Activated T-cell treated with anti-CD3 and anti-CD28 coated beads for 48 hours (primary cell): ENCODE measurements around the gene CHTF18.
"Not testable (repeated sequence)": the region's sequence is repeated elsewhere in the genome, so short reads cannot be mapped to it uniquely, and the experiment has no call there.

Experiments
- DNase-seq: peaks from one replicate; pipeline ENCODE4 v3.0.0-alpha.2; 2020; ENCODE audit warnings: low read depth

Gene CHTF18

DNA sequence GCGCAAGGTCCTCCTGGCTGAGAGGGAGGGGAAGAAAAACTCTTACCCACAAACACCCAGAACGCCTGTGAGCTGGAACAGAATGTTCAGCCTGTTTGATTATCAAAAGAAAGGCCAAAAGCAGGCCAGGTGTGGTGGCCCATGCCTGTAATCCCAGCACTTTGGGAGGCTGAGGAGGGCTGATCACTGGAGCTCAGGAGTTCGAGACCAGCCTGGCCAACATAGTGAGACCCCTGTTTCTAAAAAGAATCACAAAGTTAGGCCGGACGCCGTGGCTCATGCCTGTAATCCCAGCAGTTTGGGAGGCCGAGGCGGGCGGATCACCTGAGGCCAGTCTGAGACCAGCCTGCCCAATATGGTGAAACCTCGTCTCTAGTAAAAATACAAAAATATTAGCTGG, 12.1 kb upstream of the CHTF18 start:
- DNase-seq: not testable (repeated sequence)

DNA sequence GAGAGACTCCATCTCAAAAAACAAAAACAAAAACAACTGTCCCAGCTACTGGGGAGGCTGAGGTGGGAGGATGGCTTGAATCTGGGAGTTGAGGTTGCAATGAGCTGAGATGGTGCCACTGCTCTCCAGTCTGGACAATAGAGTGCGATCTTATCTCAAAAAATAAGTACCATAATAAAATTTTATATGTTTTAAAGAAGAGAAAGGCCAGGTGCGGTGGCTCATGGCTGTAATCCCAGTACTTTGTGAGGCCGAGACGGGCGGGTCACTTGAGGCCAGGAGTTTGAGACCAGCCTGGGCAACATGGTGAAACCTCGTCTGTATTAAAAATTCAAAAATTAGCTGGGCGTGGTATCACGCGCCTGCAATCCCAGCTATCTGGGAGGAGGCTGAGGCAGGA, 11.6 kb upstream of the CHTF18 start:
- DNase-seq: no peak

DNA sequence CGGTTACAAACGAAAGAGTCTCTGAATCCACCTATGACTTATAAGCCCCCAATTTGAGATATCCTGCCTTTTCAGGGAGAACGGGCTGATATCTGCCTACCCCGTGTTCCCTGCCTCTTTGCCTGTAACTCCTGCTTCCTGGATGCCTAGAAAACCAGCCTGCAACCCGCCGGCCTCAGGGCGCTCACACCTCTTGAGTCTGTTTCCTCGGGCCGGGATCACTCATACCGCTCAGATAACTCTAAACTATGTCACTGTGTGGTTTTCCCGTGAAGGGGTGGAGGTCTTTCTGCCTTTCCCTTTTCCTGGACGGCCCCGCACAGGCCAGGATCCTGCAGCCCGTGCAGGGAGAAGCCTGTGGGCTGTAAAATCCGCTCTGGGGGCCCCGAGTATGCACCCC, 10.6 kb upstream of the CHTF18 start:
- no peak for DNase-seq

DNA sequence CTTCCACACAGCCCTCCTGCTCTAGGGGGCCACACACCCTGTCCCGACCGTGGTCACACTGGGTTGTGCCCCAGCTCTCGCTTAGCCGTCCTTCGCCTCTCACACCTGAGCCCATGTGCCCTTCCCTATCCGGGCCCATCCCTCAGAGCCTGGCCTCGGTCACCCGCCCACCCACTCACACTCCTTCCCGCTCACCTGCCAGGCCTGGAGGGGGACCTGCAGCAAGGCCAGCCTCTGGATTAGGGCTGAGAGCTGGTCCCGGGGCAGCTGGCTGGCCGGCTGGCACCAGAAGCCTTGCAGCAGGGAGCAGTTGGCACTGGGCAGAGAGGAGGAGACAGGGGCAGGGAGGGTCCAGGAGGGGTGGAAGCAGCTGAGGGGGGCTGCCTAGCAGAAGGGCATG, 10.0 kb upstream of the CHTF18 start:
- DNase-seq: no peak

DNA sequence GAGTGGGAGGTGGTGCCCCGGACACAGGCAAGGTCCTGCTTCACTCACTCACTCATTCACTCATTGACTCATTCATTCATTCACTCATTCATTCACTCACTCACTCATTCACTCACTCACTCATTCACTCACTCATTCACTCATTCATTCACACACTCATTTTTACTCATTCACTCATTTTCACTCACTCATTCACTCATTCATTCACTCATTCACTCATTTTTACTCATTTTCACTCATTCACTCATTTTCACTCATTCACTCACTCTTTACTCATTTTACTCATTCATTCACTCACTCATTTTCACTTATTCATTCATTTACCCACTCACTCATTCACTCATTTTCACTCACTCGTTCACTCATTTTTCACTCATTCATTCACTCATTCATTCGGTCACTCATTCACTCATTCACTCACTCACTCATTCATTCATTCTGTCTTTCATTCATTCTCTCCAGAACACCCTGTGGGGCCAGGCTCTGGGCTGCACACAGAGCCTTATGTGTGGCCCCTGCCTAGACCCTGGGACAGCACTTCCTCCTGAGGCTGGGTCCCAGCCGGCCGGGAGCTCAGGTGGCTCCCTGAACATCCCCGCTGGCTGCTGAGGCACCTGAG, 9.4 kb upstream of the CHTF18 start:
- no peak for DNase-seq

DNA sequence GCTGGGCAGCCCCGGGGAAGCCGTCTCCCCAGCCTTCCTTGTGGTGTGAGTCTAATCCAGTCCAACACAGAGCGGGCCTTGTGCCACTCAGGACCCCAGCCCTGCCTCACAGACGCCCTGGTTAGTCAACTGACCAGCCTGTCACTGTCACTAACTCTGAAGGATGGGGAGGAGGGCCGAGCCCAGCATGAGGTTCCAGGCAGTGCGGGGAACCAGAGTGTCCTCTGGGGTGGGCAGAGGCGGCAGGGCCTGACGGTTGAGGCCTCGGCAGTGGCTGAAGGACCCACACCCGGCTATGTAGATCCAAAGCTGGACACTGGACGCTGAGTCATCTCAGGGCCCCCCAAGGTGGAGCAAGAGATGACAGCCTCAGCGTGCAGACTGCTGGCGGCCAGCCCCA, 8.9 kb upstream of the CHTF18 start:
- no peak for DNase-seq

DNA sequence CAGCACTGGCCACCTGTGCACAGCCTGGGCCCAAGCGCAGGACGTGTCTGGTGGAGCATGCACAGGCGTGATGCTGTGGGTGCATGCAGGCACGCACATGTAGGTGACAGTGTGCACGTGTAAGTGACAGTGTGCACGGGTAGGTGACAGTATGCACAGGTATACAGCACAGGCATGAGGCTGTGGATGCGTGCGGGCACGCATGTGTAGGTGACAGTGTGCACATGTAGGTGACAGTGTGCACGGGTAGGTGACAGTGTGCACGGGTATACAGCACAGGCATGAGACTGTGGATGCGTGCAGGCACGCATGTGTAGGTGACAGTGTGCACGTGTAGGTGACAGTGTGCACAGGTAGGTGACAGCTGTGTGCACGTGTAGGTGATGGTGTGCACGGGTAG, 8.1 kb upstream of the CHTF18 start:
- DNase-seq: no peak

DNA sequence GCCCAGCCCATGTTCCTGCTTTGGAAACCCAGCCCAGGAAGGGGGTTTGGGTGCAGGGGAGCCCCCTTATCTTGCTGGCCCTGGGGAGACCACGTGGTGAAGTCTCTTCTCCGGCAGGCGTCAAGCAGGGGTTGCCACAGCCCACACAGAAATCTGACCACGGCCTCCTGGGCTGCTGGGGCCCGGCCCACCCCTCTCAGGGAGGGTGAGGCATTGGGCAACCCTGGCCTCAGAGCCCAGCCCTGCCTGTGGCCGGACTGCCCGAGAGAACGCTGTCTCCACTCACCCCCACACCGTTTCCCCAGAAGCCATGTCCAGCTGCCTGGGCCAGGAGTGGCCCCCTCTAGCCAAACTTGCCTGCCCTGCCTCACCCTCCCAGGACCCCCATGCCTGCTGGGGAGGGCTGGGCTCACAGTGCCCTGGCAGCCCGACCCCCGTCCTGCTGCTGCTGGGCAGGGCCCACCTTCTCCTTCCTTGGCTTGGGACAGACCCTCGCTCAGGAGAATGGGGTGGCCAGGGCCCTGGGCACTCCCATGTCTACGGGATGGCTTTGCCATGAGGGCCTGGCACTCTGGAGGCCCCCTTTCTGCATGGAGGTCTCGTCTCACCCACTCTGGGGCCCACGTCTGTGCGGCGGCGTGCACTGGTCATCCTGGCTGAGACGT, 6.9 kb upstream of the CHTF18 start:
- DNase-seq: no peak

DNA sequence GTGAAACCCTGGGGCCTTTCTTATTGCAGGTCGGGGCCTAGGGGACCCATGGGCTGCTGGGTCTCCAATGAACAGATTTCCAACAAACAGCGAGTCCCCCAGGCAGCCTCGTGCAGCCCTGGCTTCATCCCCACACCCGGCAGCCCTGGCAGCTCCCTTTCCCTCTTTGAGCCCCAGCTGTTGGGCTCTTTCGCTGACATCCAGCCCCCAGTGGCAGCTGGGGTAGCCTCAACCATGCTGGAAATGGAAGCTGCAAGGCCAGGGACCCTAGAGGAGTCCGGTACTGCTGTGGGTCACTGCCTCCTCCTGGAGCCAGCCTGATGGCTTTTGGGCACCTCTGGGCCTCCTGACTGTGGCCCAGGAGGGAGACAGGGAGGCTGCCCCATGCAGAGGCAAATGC, 6.2 kb upstream of the CHTF18 start:
- DNase-seq: no peak

DNA sequence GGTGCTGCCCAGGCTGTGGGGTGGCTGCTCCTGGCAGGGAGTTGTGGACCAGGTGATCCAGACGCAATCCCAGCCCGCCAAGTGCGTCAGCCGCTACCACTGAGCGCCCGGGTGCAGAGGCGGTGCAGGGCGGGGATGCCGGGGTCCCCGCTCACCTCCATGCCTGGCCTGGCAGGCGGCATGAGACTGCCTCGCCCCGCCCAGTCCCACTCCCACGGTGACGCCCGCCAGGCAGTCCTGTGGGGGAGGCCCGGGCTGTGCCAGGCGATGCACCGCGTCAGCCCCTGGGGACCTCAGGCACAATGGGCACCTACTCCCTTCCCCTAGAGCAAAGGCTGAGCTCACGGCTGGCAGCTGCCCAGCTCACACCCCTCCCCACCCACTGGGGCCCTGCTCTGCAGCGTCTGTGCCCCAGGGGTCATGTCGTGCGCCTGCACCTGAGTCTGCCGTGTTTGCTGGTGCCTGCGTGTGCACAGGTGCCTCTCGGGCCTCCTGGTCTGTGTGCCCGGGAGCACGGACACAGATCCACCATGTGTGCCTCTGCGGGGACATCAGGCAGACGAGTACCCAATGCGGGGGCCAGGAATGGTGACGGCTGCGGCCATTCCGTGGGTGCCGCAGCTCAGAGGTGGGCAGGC, 5.5 kb upstream of the CHTF18 start:
- DNase-seq: no peak

DNA sequence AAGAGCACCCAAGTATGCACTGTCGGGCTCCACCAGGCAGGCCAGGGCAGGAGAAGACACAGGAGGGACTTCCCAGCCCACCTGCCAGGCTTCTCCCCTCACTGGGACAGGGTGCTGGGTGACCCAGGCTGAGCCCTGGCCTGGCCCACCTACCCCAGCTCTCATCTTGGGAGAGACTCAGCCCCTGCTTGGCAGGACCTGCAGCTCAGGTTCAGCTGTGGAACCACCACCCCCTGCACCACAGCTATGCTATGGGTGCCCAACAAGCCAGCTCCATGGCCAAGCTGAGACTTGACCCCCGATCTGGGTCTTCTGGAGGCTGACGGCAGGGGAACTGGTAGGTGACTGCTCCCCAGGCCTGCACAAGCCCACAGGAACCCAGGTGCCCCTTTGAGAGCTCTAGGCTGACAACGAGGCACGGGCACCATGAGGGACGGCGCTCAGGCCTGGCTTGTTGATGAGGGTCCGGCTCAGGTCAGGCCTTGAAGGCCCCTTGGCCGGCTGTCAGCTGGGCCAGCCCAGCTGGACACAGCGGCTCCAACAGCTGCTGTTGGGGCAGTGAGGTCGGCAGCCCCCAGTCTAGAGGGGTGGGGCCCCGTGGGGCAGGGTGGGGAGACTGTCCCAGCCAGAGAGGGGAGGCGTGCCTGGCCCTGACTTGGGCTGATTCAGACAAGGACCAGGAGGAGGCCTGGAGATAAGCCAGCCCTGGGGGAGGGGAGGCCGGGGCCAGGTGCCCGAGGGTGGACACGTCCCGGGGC, 4.8 kb upstream of the CHTF18 start:
- no peak for DNase-seq

DNA sequence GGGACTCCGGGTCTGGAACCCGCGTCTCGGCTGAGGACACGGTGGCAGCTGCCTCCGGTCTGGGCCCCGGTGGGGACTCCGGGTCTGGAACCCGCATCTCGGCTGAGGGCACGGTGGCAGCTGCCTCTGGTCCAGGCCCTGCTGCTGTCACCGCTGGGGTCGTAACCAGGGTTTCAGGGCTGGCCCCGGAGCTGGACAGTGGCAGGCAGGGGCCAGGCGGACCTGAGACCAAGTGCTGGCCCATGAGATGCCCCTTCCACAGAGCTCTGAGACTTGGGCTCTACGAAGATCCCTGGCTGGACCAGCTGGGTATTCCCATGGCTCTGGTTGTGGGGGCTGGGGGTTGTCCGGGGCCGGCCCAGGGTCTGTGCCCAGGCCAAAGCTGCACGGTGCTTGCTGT, 4.0 kb upstream of the CHTF18 start:
- DNase-seq: no peak

DNA sequence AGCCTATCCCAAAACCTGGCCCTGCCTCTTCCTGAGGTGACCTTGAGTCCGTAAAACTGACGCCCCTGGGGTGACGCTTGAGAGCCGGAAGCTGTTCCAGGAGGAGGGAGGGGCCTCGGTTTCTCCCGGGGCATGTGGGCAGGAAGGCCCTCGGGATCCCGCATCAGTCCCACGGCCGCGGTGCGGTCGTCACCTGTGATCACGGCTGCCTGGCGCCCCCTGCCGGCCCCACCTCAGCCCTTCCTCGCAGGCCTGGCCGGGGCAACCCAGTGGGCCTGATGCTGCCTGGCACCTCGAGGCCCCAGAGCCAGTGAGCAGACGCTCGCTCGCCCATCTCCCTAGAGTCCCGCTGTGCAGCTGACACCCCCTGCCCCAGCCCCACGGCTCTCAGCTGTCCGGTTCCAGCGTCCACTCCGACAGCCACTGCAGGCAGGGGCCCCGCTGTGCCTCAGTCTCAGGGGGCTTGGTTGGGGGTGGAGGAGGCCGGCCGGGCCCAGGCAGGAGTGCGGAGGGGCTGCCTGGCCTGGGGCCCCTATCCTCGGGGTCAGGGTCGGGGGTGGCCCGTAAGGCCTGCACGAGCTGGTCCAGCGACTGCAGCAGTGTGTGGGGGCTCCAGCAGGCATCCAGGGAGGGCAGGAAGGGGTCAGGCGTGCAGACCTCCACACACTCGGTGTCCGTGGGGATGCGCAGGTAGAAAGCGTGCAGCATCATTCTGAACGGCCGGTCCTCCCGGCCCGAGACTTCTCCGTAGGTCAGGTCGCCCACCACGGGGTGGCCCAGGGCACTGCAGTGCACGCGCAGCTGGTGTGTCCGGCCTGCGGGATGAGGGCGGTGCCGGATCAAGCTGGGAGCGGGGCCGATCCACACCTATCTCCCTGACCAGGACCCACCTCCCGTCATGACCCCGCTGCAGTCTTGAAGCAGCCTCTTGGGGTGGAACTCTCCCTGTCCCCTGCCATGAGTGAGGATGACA, 2.6 kb upstream of the CHTF18 start:
- DNase-seq: peak; percentile 76

DNA sequence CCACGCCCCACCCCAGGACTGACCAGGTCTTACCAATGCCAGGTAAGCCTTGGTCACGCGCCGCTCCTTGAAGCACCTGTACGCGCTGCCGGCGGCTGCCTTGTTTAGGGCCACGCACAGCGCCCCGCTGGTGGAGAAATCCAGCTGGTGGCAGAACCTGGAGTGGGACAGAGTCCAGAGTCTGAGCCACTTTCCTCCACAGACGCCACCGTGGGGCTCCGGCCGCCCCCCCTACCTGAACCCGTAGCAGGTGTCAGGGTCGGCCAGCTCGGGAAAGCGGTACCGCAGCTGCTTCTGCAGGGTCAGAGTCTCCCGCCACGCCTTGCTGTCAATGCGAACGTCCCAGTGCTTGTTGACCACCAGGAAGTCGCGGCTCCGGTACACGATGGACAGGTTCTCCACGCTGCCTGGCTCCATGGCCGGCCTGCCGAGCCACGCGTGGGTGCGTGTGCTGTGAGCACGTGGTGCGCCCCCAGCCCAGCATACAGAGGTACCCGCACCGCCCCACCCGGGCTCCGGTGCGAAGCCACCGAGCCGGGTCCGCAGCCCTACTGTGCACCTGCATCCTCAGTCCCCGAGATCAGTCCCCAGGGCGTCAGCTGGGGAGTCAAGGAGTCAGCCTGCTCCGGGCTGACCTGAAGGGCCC, 976 bp upstream of the CHTF18 start:
- DNase-seq: no peak

DNA sequence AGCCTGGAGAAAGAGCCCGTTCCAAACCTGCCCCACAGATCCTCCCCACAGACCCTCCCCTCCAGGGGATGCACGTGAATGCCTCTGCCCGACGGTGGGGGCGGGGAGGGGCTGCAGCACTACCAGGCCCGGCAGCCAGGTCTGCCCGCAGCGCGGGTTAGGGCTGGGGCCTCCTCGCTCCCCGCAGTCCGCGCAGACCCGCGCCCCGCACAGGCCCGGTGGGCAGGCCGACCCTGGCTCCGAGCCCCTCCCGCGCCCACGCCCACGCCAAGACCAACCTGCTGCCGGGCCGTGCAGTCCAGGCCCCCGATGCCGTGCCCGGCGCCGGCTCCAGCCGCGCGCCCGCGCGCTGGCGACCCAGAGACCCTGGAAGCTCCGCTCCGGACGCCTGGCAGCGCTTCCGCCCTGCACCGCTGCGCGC, 432 bp upstream of the CHTF18 start, which contains the start of gene RPUSD1:
Gene RPUSD1 (minus strand): TSS at position 404 of the 421 bp plus-strand sequence. CDS start 644 bp downstream, outside the sequence.
- no peak for DNase-seq

DNA sequence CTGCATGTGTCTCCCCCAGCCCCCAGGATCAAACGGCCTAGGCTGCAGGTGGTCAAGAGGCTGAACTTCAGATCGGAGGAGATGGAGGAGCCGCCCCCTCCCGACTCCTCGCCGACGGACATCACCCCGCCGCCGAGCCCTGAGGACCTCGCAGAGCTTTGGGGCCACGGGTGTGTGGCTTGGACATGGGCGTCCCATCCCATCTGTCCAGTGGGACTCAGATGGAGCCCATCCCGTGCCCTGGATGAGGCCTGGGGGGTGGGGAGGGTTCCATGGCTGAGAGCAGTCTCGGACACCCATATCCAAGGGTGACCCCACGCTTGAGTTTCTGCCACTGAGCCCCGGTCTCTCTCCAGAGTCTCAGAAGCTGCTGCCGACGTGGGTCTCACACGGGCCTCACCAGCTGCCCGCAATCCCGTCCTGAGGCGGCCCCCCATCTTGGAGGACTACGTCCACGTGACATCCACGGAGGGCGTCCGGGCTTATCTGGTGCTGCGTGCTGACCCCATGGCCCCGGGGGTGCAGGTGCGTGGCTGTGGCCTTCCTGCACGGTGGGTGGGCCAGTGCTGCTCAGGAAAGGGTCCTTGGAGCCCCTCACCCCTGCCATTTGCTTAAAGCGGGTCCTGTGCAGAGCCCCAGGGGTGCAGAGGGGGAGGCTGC, 901 bp downstream of the CHTF18 start:
- no peak for DNase-seq

DNA sequence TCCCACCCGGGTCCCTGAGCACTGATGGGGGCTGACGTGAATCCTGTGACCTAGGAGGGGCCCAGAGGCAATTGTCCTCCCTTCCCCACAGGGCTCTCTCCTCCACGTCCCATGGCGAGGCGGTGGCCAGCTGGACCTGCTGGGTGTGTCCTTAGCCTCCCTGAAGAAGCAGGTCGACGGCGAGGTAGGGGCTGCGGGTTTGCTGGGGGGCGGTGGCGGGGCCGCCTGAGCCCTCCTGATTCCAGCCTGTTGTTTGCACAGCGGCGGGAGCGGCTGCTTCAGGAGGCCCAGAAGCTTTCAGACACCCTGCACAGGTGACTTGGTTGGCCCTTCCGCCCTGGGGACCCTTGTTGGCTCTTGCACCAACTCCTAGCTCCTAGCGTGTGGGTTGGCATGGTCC, 1.7 kb downstream of the CHTF18 start:
- DNase-seq: no peak

DNA sequence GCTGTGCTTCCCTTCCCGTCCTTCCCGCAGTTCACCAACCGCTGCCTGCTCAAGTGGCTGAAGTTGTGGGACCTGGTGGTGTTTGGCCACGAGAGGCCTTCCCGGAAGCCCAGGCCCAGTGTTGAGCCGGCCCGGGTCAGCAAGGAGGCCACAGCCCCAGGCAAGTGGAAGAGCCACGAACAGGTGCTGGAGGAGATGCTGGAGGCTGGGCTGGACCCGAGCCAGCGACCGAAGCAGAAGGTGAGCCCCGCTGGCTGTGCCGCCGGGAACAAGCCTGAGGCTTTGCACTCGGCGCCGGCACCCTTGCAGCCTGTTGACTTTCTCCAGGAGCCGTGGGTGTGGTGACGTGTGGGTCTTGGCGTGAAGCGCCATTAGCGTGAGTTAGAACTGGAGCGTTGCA, 2.7 kb downstream of the CHTF18 start:
- no peak for DNase-seq

DNA sequence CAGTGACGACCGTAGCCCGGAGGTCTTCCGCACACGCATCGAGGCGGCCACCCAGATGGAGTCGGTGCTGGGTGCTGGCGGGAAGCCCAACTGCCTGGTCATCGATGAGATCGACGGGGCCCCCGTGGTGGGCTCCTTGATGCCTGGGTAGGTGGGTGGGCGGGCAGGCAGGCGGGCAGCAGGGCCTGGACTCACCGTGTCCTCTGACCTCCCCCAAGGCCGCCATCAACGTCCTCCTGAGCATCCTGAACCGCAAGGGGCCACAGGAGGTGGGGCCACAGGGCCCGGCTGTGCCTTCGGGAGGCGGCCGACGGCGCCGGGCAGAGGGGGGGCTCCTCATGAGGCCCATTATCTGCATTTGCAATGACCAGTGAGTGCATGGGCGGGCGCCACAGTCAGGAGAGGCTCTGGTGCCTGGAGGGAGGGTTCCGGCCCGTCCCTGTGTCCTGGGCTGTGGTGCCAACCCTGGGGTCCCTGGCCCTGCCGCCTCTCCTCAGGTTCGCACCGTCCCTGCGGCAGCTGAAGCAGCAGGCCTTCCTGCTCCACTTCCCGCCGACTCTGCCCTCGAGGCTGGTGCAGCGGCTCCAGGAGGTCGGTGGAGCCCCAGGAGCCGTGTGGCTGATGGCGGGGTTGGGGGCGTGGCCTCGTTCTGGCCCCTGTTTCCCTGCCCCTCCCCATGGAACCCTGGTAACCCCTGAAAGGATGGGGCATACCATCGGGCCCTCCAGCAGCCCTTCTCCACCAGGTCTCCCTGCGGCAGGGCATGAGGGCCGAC, 4.0 kb downstream of the CHTF18 start:
- no peak for DNase-seq

DNA sequence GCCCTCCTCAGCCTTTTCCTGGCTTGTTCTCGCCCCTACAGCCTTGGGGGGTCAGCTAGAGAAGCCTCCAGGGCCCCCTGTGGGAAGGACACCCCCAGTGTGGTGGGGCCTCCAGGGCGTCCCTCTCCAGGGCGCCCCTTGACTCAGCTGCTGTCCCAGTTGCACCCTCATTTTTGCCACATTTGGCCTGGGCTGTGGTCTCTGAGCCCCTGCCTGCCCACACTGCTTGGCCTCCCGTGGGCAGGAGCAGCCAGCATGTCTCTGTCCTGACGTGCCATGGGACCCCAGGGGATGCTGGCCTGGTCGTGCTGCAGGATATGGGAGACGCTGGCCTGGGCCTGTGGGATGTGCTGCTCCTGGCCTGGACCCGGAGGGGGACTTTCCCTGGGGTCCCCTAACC, 5.0 kb downstream of the CHTF18 start:
- no peak for DNase-seq
